A549 (cell line): ENCODE data around the gene CD163. TPM values are rescaled to one million over a fixed set of nuclear protein-coding genes. Genes with fewer than 3 reads are reported as not detected.

Experiments used
- ATAC-seq, 2 experiments: fragments of 200-7000 bp in 1 of 2; fragments of >200 bp in 1 of 2; cut with Nextera tagmentation in 1 of 2; cut with Tn5 transposase in 1 of 2; 3 replicates each; pipeline versions ENCODE4 v1.8.0 to v1.9.1; 2018 to 2020; ENCODE audit warnings: mild to moderate bottlenecking in 1 of 2, moderate library complexity in 1 of 2
- CTCF ChIA-PET: fragments of 300-600 bp; sonication (Branson Sonifier 250); formaldehyde crosslinking; extraction: SDS; loops from one replicate; lab custom pipeline; 2021; ENCODE audit warnings: antibody characterized with exemption, inconsistent platforms; lab: Yijun Ruan, JAX
- POLR2A ChIA-PET: fragments of 350-600 bp; formaldehyde crosslinking; extraction: SDS; loops from one replicate; lab custom pipeline; 2021; ENCODE audit warnings: antibody characterized with exemption, inconsistent platforms; lab: Yijun Ruan, JAX
- DNase-seq, 2 experiments: peaks; one replicate each; pipeline versions ENCODE4 v3.0.0 to v3.0.0-alpha.2; 2011 to 2016; ENCODE audit warnings: low read depth in 1 of 2, low spot score in 1 of 2
- FAIRE-seq: peaks from 2 replicates; lab custom pipeline; 2011; peaks lifted over from hg19 to GRCh38; lab: Jason Lieb, UNC
- H3K27ac ChIP-seq, 2 experiments: fragments of >200 bp; sonication (Bioruptor Twin); formaldehyde crosslinking; 3 replicates each; pipeline ENCODE4 v1.5.1; 2016 to 2017
- H3K4me1 ChIP-seq: fragments of >200 bp; sonication (Bioruptor Twin); formaldehyde crosslinking; 3 replicates; pipeline ENCODE4 v1.6.1; 2016
- H3K4me2 ChIP-seq: fragments of >200 bp; sonication (Bioruptor Twin); formaldehyde crosslinking; 3 replicates; pipeline ENCODE4 v1.6.1; 2016
- H3K4me3 ChIP-seq: fragments of >200 bp; sonication (Bioruptor Twin); formaldehyde crosslinking; 3 replicates; pipeline ENCODE4 v1.5.1; 2016
- H3K9me3 ChIP-seq: fragments of >200 bp; sonication (Bioruptor Twin); formaldehyde crosslinking; 3 replicates; pipeline ENCODE4 v1.6.1; 2016
- ATOH8 ChIP-seq: fragments of 250-450 bp; sonication (Bioruptor Pico); IDR thresholded peaks from 2 replicates; pipeline ENCODE4 v1.5.0; 2020; ENCODE audit warnings: low read depth, mild to moderate bottlenecking, moderate library complexity
- BCL3 ChIP-seq: fragments of >200 bp; sonication (Bioruptor Twin); formaldehyde crosslinking; IDR thresholded peaks from 3 replicates; pipeline ENCODE4 v1.6.1; 2016
- BHLHE40 ChIP-seq: IDR thresholded peaks from 2 replicates; pipeline ENCODE4 v1.6.1; 2012; ENCODE audit warnings: low read depth, low read length, inconsistent platforms
- CEBPB ChIP-seq, 2 experiments: fragments of >200 bp in 1 of 2; sonication (Bioruptor Twin) in 1 of 2; formaldehyde crosslinking in 1 of 2; IDR thresholded peaks; 2 replicates each; pipeline ENCODE4 v1.6.1; 2012 to 2016
- CHD2 ChIP-seq: fragments of 150-350 bp; IDR thresholded peaks from 2 replicates; pipeline ENCODE4 v1.6.1; 2014; ENCODE audit warnings: low read length; ENCODE audit not compliant: partially characterized antibody
- CHD4 ChIP-seq: fragments of 200-600 bp; sonication (generic); IDR thresholded peaks from 2 replicates; pipeline ENCODE4 v1.6.1; 2016; ENCODE audit warnings: antibody characterized with exemption, mild to moderate bottlenecking, borderline replicate concordance
- E2F6 ChIP-seq: IDR thresholded peaks from 2 replicates; pipeline ENCODE4 v1.6.1; 2012; ENCODE audit warnings: low read depth, borderline replicate concordance
- EHF ChIP-seq: fragments of 250-450 bp; sonication (Bioruptor Pico); IDR thresholded peaks from 2 replicates; pipeline ENCODE4 v1.5.0; 2020; ENCODE audit warnings: mild to moderate bottlenecking
- EHMT2 ChIP-seq: fragments of 200-600 bp; sonication (generic); IDR thresholded peaks from 2 replicates; pipeline ENCODE4 v1.6.1; 2016; ENCODE audit warnings: antibody characterized with exemption, low read depth, mild to moderate bottlenecking, moderate library complexity
- ELK1 ChIP-seq: fragments of 150-350 bp; IDR thresholded peaks from 2 replicates; pipeline ENCODE4 v1.6.1; 2014; ENCODE audit warnings: low read depth, mild to moderate bottlenecking, low read length
- ESRRA ChIP-seq: fragments of 150-350 bp; IDR thresholded peaks from 2 replicates; pipeline ENCODE4 v1.6.1; 2014; ENCODE audit warnings: mild to moderate bottlenecking, low read length, borderline replicate concordance
- FOSB ChIP-seq: fragments of 250-450 bp; sonication (Bioruptor Pico); IDR thresholded peaks from 2 replicates; pipeline ENCODE4 v1.5.0; 2020; ENCODE audit warnings: mild to moderate bottlenecking, moderate library complexity
- FOSL2 ChIP-seq, 2 experiments: fragments of 450-650 bp in 1 of 2; fragments of >200 bp in 1 of 2; sonication (Bioruptor Twin) in 1 of 2; formaldehyde crosslinking; IDR thresholded peaks; 2 replicates each; pipeline versions ENCODE4 v1.5.0 to v1.6.1; 2016 to 2020; ENCODE audit warnings: mild to moderate bottlenecking in 1 of 2, moderate library complexity in 1 of 2
- FOXS1 ChIP-seq: fragments of 250-450 bp; sonication (Bioruptor Pico); IDR thresholded peaks from 2 replicates; pipeline ENCODE4 v1.5.0; 2020; ENCODE audit warnings: mild to moderate bottlenecking, moderate library complexity
- HEYL ChIP-seq: fragments of 250-450 bp; sonication (Bioruptor Pico); IDR thresholded peaks from 2 replicates; pipeline ENCODE4 v1.8.0; 2021; ENCODE audit warnings: mild to moderate bottlenecking, moderate library complexity
- HOXA7 ChIP-seq: fragments of 250-450 bp; sonication (Bioruptor Pico); IDR thresholded peaks from 2 replicates; pipeline ENCODE4 v1.5.0; 2020; ENCODE audit warnings: mild to moderate bottlenecking, moderate library complexity
- HOXB13 ChIP-seq: fragments of 250-450 bp; sonication (Bioruptor Pico); IDR thresholded peaks from 2 replicates; pipeline ENCODE4 v1.5.0; 2020; ENCODE audit warnings: low read depth, mild to moderate bottlenecking, moderate library complexity
- HOXB5 ChIP-seq: fragments of 250-450 bp; sonication (Bioruptor Pico); IDR thresholded peaks from 2 replicates; pipeline ENCODE4 v1.5.0; 2020; ENCODE audit warnings: mild to moderate bottlenecking, moderate library complexity
- JUNB ChIP-seq: fragments of >200 bp; sonication (Bioruptor Twin); formaldehyde crosslinking; IDR thresholded peaks from 2 replicates; pipeline ENCODE4 v1.6.1; 2016
- KDM1A ChIP-seq: fragments of 200-600 bp; sonication (generic); IDR thresholded peaks from 2 replicates; pipeline ENCODE4 v1.6.1; 2016; ENCODE audit warnings: low read depth, mild to moderate bottlenecking
- KDM5A ChIP-seq: fragments of 200-600 bp; sonication (generic); IDR thresholded peaks from 2 replicates; pipeline ENCODE4 v1.6.1; 2016; ENCODE audit warnings: antibody characterized with exemption, mild to moderate bottlenecking
- MYC ChIP-seq: IDR thresholded peaks from 2 replicates; pipeline ENCODE4 v1.6.1; 2012; ENCODE audit warnings: mild to moderate bottlenecking, inconsistent platforms, low read length, improper control_type of control experiment, borderline replicate concordance
- NPAS2 ChIP-seq: fragments of 250-450 bp; sonication (Bioruptor Pico); IDR thresholded peaks from 2 replicates; pipeline ENCODE4 v1.8.0; 2022; ENCODE audit warnings: mild to moderate bottlenecking, moderate library complexity, borderline replicate concordance
- PBX3 ChIP-seq: IDR thresholded peaks from 2 replicates; pipeline ENCODE4 v1.6.1; 2012
- POLR2A ChIP-seq: IDR thresholded peaks from 2 replicates; pipeline ENCODE4 v1.6.1; 2012; ENCODE audit warnings: mild to moderate bottlenecking, low read length
- RARB ChIP-seq: fragments of 250-450 bp; sonication (Bioruptor Pico); IDR thresholded peaks from 2 replicates; pipeline ENCODE4 v1.8.0; 2021; ENCODE audit warnings: mild to moderate bottlenecking, moderate library complexity
- RNF2 ChIP-seq: fragments of 200-600 bp; sonication (generic); IDR thresholded peaks from 2 replicates; pipeline ENCODE4 v1.6.1; 2016; ENCODE audit warnings: low read depth, mild to moderate bottlenecking, antibody characterized with exemption, moderate library complexity, borderline replicate concordance
- SMC3 ChIP-seq: fragments of >200 bp; sonication (Bioruptor Twin); formaldehyde crosslinking; IDR thresholded peaks from 3 replicates; pipeline ENCODE4 v1.6.1; 2018; ENCODE audit warnings: inconsistent platforms
- SREBF2 ChIP-seq: fragments of 450-650 bp; IDR thresholded peaks from 2 replicates; pipeline ENCODE4 v1.6.1; 2014; ENCODE audit warnings: mild to moderate bottlenecking, moderate library complexity
- TFCP2L1 ChIP-seq: fragments of 250-450 bp; sonication (Bioruptor Pico); IDR thresholded peaks from 2 replicates; pipeline ENCODE4 v1.5.0; 2021; ENCODE audit warnings: mild to moderate bottlenecking
- ZC3H11A ChIP-seq: fragments of 450-650 bp; IDR thresholded peaks from 2 replicates; pipeline ENCODE4 v1.6.1; 2014; ENCODE audit warnings: antibody characterized with exemption, mild to moderate bottlenecking
- ZNF302 ChIP-seq: fragments of 250-450 bp; sonication (Bioruptor Pico); IDR thresholded peaks from 2 replicates; pipeline ENCODE4 v1.9.0; 2021; ENCODE audit warnings: inconsistent platforms, mild to moderate bottlenecking, moderate library complexity
- WGBS: methylation state at CpG from one replicate; pipeline ENCODE4 v1.1.6; 2017; ENCODE audit errors: missing lambda C conversion rate; 5-methylcytosine and 5-hydroxymethylcytosine counted together
- polyA plus RNA-seq, 4 experiments: library from polyadenylated mRNA; depleted of rRNA in 3 of 4; stranded (reverse); fragments of >200 nt; fragmentation: RNase III in 1 of 4; extraction: RNeasy Plus Mini Kit Qiagen cat#74134 plus additional on column Dnase treatment in 1 of 4; gene quantifications; 2 replicates in 3 of 4; 3 replicates in 1 of 4; pipeline ENCODE4 v1.2.3, GENCODE V29; 2011 to 2017

The CD163 gene
- polyA plus RNA-seq, 2 of the 4 experiments (the other 2 are of a cell fraction) = not detected

- TF ChIP-seq CEBPB (IDR thresholded peaks at IDR 0.05) (no peak), FOSL2 (IDR thresholded peaks at IDR 0.05) (no peak), FOSL2 (CRISPR knock-in tag; IDR thresholded peaks at IDR 0.05) (no peak)
- H3K4me3 ChIP-seq = no peak overlapping the region
- DNase-seq (no peak), FAIRE-seq (no peak), ATAC-seq (no peak)
- H3K4me1 ChIP-seq = no peaks in the 10 kb centered on the region
- ChIA-PET POLR2A (interaction anchor here (0.7 kb wide), 1 partner anchor 99 kb away, joined by 4 read pairs; no protein-coding TSS in a partner anchor), CTCF (interaction anchor here (0.7 to 3.1 kb wide), 3 partner anchors 20 to 286 kb away, joined by 3 to 13 read pairs (median 4); no protein-coding TSS in a partner anchor)
- no peaks in the 10 kb centered on the region for H3K9me3 ChIP-seq
- WGBS = 96% methylated on average over 1 of the region's 1 CpG
- H3K4me2 ChIP-seq = no peak overlapping the region
- H3K27ac ChIP-seq = no peak overlapping the region
Measured at GRCh38 chr12:7441216-7441615, 62.4 kb downstream of the CD163 start.

- Histone ChIP-seq H3K4me1 (no peaks in the 10 kb centered on the region), H3K4me2 (peak overlapping the region; percentile 70), H3K27ac (peak overlapping the region; percentile 71 to 92), H3K4me3 (peak overlapping the region; percentile 51), H3K9me3 (no peaks in the 10 kb centered on the region)
- peak; percentile 53 to 93 for DNase-seq
- peak; percentile 98 to 99 for ATAC-seq
- CTCF ChIA-PET = interaction anchor here (0.6 to 3.1 kb wide), 3 partner anchors 14 to 25 kb away, joined by 3 to 13 read pairs (median 3); no protein-coding TSS in a partner anchor
- 5% methylated on average over 70 of the region's 84 CpGs for WGBS
- FAIRE-seq = peak; percentile 65
- POLR2A ChIA-PET = interaction anchor here (0.8 to 1.9 kb wide), 6 partner anchors 8 to 259 kb away, joined by 3 to 6 read pairs (median 3); partner anchors contain the start of gene PEX5
- TF ChIP-seq EHF (peak; percentile 67; the same call in 1 of the 2 replicates), KDM1A (no peak), E2F6 (peak; percentile 97), RNF2 (no peak), FOXS1 (CRISPR knock-in tag) (no peak), ESRRA (no peak), BHLHE40 (no peak), MYC (no peak; the same call in 1 of the 2 replicates), ATOH8 (CRISPR knock-in tag) (peak; percentile 40; the same call in 1 of the 2 replicates), EHMT2 (no peak), HOXB13 (CRISPR knock-in tag) (peak; percentile 68), SMC3 (peak; percentile 9; the same call in 1 of the 3 replicates), ZNF302 (CRISPR knock-in tag) (no peak), HOXA7 (CRISPR knock-in tag) (no peak), KDM5A (no peak), BCL3 (0 out of 3 replicates have a peak, but pooled peaks have one; percentile 61), CHD4 (no peak), PBX3 (no peak), JUNB (no peak), HOXB5 (CRISPR knock-in tag) (peak; percentile 84), ELK1 (no peak), HEYL (CRISPR knock-in tag) (no peak), ZC3H11A (no peak), TFCP2L1 (CRISPR knock-in tag) (no peak), NPAS2 (peak; percentile 21; the same call in 1 of the 2 replicates), POLR2A (peak; percentile 63), FOSB (CRISPR knock-in tag) (no peak), SREBF2 (no peak), FOSL2 (IDR thresholded peaks at IDR 0.05) (no peak), FOSL2 (CRISPR knock-in tag; IDR thresholded peaks at IDR 0.05) (no peak), CHD2 (no peak), RARB (no peak)
Measured at GRCh38 chr12:7439579-7440505, 63.7 kb downstream of the CD163 start.
